GM12892 (cell line): ENCODE data around the gene APOM.

ENCODE experiments used
- POLR2A ChIP-seq: IDR thresholded peaks from 2 replicates; pipeline ENCODE4 v1.6.1; 2011; ENCODE audit warnings: low read depth, low read length, control low read depth
- POLR2AphosphoS5 ChIP-seq: IDR thresholded peaks from 2 replicates; pipeline ENCODE4 v1.6.1; 2011; ENCODE audit warnings: low read depth, low read length, control low read depth
- TAF1 ChIP-seq: IDR thresholded peaks from 2 replicates; pipeline ENCODE4 v1.6.1; 2011; ENCODE audit warnings: low read depth, mild to moderate bottlenecking, control low read depth, low read length, borderline replicate concordance

DNA sequence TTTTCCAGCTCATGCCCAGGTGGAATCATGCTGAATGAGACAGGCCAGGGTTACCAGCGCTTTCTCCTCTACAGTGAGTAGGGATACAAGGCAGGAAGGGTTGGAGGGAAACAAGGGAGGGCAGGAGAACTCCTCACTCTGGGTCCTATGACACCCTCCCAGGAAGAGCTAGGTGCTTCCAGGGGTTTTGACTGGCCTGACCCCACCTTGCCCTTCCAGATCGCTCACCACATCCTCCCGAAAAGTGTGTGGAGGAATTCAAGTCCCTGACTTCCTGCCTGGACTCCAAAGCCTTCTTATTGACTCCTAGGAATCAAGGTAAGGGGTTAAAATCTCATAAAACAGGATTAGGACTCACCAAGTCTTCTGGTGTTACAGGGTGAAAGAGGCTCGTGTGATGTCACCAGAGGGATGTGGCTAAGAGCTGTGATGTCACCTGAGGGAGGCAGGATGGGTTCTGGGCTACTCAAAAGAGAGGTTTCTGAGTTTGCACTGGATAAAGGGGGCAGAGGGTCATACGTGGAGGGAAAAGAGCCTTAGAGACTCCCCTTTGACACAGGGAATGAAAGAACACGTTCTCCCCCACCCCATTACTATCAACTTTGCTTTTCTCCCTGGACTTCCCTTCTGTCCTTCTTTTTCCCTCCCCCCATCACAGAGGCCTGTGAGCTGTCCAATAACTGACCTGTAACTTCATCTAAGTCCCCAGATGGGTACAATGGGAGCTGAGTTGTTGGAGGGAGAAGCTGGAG lies 1.9 kb downstream of the APOM start:
- no peak for TF ChIP-seq POLR2A
- TF ChIP-seq POLR2AphosphoS5 = no peak
- TF ChIP-seq TAF1 = no peak
